ENCODE measurements around the gene SDC3.

SDC3 gene

DNA sequence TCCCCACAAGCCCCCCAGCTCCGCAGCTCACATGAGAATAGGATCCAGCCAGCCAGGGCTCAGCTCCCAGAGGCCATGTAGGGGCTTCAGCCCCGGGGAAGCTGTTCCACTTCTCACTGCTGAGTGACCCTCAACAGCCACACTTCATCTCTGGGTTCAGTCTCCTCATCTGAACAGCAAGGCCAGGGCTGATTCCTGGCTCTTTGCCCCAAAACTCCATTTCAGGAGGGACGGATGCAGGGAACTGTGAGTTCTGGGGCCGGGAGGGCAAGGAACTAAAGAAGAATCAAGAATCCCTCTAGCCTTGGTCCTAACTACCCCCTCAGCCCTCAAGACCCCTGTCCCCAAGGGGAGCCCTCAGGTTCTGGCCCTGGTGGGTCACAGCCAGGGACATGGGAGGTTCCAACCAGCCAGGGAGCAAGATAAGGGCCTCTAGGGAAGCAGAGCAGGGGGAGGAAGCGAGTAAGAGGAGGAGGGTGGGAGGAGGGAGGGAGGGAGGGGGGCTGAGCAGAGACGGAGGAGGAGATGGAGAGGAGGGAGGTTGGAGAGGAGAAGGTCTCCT, 13.1 kb downstream of the SDC3 start:
- in situ Hi-C loops (cut with MboI; ENCODE audit: low pct_unique_long_range_greater_than_20kb, low sequenced_read_pairs), result no loop called here
- DNase-seq, result no peak

DNA sequence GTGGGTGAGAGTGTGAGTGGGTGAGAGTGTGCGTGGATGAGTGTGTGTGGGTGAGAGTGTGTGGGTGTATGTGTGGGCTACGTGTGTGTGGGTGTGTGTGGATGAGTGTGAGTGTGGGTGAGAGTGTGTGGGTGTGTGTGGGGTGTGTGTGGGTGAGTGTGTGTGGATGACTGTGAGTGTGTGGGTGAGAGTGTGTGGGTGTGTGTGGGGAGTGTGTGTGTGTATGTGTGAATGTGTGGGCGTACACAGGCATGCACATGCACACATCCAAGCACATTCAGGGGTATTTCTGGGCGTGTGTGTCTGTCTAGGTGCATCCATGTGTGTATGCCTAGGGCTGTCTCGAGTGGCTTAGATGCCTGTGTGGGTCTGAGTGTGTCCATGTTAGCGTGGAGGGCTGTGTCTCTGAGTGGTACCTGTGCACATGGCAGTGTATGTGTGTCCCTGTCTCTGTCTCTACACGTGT, 14.0 kb downstream of the SDC3 start:
- in situ Hi-C loops (cut with MboI; ENCODE audit: low pct_unique_long_range_greater_than_20kb, low sequenced_read_pairs), result no loop called here
- no peak for DNase-seq

DNA sequence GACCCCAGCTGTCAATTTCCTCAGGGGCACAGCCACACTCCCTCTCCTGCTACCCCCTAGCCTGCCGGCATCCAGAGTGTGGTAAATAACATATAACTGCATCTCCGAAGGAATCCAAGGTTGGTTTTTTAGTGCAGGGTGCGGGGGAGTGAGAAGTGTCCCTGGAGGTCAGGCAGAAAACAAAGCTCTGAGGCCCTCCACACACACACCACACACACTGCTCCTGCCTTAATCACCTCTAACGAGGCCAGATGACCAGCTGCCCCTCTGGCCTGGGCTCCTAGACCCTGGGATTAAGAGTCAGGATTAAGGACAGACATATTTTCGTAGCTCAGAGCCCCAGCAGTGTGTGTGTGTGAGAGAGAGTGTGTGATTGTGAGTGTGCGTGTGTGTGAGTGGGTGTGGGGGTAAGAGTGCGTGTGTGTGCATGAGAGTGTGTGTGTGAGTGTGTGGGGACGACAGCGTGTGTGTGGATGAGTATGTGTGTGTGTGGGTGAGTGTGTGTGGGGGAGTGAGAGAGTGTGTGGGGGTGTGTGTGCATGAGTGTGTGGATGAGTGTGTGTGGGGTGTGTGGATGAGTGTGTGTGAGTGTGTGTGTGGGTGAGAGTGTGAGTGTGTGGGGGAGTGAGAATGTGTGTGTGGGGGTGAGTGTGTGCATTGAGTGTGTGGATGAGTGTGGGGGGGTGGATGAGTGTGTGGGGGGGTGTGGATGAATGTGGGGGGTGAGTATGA, 14.6 kb downstream of the SDC3 start:
- in situ Hi-C loops (cut with MboI; ENCODE audit: low pct_unique_long_range_greater_than_20kb, low sequenced_read_pairs), result no loop called here
- no peak for DNase-seq

DNA sequence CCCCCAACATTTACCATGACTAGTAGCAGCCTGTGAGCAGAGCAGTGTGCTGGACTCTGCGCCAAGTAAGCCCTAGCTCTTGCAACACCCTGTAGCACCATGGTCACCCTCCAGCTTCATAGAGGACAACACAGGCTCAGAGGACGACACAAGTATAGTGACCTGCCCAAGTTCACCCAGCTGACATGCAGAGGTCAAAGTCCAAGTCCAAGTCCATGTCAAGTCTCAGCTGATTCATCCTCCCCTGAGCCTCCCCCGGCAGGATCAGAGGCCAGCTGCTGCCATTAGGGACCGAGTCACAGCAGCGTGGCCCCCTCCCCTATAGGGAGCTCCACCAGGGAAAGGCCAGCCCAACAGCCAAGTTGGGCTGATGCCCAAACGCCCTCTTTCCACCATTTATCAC, 15.9 kb downstream of the SDC3 start:
- DNase-seq, result no peak
- in situ Hi-C loops (cut with MboI; ENCODE audit: low pct_unique_long_range_greater_than_20kb, low sequenced_read_pairs), result no loop called here

DNA sequence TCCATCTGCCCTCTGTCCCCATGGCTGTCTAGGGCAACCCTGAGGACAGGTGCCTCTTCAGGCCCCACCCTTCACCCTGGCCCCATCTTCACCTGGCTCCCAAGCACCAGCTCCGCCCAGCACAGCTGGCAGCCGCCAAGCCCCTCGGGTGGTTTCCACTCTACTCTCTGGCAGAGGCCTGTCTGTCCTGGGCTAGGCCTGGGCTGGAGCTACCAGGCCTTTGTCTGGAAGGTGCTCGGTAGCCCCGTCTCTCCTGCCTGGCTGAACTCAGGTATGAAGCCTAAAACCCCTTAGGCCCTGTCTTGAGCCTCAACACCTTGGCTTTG, 17.4 kb downstream of the SDC3 start:
- in situ Hi-C loops (cut with MboI; ENCODE audit: low pct_unique_long_range_greater_than_20kb, low sequenced_read_pairs), result no loop called here
- DNase-seq, result no peak

DNA sequence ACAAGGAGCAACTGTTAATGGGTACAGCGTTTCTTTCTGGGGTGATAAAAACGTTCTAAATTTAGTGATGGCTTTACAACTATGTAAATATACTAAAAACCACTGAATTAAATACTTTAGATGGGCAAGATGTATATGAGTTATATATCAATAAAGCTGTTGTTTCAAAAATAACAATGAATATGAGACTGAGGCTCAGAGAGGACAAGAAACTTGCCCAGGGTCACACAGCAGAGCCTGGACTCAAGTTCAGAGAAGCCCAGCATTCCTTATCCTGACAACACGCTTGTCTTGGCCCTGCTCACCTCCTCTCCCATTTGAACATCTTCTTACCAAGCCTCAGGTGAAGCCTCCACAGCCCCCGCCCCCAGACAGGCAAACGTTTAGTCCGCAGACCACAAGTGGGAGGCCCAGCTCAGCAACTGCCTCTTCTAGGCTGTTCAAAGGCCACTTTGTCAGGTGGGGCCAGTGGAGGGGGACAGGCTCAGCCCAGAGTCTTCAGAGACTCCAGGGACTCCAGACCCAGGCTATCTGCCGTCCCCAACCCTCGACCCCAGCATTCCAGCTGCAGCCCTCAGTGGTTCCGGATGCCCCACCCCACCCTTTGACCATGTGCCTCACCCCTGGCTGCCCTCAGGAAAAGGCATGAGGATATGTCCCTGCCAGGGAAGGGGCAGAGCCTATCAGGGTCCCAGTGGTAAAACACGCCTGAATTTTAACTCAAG, 17.9 kb downstream of the SDC3 start:
- in situ Hi-C loops (cut with MboI; ENCODE audit: low pct_unique_long_range_greater_than_20kb, low sequenced_read_pairs), result no loop called here

DNA sequence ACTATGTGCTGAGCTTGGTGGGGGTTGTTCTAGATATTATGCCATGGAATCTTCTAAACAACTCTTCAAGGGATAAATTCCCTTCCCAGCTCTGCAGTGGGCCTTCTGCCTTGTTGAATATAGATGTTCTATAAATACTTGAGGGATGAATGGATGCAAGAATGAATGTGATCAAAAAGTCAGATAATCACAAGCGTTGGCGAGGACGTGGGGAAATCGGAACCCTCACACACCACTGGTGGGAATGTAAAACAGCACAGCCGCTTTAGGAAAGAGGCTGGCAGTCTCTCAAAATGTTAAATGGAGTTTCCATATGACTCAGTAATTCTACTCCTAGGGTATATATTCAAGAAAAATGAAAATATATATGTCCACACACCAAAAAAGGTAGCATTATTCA, 19.0 kb downstream of the SDC3 start:
- no peak for DNase-seq
- in situ Hi-C loops (cut with MboI; ENCODE audit: low pct_unique_long_range_greater_than_20kb, low sequenced_read_pairs), result no loop called here

More for the DNA sequence above, 17.9 kb downstream of the SDC3 start:
- DNase-seq, result no peak

DNA sequence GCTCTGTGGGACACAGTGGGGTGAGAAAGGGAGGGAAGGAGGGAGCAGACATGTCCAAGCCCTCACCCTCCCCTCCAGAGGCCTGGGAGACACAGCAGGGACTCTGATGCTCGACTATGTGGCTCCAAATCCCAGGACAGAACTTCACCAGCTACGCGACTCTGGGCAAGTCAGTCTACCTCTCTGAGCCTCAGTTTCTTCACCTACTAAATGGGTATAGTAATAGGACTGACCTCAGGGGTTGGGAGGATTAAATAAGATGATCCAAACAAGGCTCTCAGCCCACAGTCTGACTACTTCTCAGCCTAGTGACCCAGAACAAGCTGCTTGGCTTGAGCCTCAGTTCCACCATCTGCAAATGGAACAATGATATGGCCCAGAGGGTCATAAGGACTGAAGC, 19.6 kb downstream of the SDC3 start:
- in situ Hi-C loops (cut with MboI; ENCODE audit: low pct_unique_long_range_greater_than_20kb, low sequenced_read_pairs), result no loop called here

DNA sequence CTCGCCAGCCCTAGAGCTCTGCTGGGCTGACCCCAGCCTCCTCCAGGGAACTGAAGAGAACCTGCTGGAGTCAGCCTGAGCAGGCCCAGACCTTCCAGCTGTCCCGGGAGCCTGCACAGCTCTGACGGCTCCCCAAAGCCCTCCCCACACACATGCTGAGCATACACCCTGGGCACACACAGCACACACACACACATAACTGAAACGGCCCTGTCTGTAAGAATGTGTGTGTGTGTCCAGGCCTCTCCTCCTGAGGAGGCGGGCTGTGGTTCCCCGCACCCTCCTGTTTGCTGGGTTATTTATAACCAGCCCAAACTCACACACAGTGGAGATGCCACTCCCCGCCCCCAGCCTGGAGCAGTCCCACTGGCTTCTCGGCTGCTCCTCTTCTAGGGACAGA, 20.2 kb downstream of the SDC3 start:
- in situ Hi-C loops (cut with MboI; ENCODE audit: low pct_unique_long_range_greater_than_20kb, low sequenced_read_pairs), result no loop called here
- no peak for DNase-seq

More for the DNA sequence above, 19.6 kb downstream of the SDC3 start:
- DNase-seq, result no peak

DNA sequence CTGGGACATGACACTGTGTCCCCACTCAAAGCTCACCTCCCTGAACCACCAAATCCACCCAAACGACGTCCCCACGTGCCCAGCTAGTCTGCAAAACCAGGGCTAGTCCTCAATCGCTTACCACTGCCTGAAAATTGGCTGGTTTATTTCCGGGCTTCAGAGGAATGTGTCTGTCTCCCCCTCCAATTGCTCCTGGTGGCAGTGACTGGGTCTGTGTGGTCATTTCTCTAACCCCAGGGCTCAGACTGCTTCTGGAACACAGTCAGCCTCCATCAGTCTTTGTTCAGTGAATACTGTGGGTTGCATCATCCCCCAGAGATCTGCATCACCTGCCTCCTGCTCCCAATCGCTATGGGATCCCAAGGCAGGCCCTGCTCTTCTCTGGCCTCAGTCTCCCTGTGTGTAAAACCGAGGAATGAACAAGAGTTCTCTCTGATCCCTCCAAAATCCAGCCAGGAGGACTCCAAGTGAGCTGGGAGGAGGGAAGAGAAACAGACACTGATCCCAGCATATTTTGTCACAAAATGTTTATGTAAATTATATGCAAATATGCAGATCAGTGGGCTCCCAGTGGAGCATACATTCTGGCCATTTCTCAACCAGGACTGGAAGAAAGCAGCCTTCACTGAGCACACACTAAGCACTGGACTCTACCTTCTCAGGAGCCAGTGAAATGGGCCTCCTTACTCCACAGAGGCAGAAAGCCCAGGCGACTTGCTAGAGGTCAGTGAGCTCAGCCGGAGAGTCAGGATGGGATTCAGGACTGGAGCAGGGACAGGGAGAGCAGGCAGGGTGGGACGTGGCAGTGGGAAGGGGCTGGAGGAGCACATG, 20.9 kb downstream of the SDC3 start:
- in situ Hi-C loops (cut with MboI; ENCODE audit: low pct_unique_long_range_greater_than_20kb, low sequenced_read_pairs), result no loop called here
- DNase-seq, result no peak

DNA sequence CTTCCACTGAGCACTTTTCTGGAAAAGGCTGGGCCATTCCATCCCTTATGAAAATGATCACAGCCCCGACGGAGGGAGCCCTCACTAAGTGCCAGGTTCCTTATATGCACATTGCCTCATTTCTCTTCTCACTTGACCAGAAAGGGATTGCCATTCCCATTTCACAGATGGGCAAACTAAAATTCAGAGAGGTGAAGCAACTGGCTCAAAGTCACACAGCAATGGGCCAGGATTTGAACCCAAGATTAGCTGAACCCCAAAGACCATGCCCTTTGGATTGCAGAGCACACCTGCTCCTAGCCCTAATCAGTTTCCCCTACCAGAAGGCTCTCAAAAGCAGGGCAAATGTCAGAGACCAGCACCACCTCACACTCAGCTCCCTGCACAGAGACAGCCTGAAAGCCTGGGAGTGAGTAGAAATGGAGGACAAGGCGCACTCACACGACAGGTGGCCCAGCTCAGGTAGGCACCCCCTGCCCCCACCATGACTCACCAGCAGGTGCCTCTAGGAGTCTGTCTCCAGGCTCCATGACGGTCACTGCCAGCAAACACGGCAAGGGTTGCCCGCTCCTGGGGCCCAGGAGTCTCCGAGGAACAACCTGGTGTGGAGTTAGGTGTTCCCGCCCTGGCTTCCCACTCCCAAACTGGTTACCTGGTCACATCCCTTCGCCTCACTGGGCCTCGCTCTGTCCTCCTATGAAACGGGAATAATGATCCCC, 21.7 kb downstream of the SDC3 start:
- no peak for DNase-seq
- in situ Hi-C loops (cut with MboI; ENCODE audit: low pct_unique_long_range_greater_than_20kb, low sequenced_read_pairs), result no loop called here

DNA sequence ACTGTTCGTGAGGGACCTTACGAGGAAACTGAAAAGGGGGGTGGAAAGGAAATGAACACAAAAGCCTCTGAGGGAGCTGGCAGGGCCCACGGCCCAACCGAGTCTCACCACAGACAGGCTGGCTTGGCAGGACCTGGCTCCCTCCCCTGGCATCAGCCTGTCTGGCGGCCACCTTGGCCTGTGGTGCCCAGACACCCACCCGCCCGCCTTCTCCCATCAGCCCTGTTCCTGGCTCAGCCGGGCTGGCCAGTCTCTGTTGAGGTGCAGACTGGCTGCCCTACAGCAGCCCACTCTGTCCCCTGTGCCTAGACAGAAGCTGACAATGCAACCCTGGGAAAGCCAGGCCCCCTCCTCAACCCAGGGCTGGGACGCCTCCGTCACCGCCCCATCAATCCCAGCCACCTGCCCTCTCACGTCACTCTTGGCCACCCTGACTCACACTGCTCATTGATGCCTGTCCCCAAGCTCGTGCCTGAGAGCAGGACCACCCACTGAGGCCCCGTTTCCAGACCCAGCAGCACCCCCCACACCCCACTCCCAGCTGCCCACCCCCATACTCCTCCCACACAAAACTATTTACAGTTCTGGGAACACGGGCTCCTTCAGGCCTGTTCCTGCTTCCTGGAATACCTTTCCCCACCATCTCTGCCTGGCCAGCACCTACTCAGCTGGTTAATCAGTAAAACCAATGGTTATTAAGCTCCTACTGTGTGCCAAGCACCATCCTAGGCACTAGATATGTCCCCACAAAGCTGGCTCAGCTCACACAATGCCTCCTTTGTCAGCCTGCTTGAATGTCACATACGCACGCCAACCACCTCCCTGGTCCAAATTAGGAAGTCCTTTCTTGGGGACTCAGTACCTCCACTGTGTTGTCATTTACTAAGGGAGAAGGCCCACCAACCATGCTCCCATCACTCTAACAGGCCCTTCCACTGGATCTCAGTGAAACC, 22.7 kb downstream of the SDC3 start:
- DNase-seq, result no peak

DNA sequence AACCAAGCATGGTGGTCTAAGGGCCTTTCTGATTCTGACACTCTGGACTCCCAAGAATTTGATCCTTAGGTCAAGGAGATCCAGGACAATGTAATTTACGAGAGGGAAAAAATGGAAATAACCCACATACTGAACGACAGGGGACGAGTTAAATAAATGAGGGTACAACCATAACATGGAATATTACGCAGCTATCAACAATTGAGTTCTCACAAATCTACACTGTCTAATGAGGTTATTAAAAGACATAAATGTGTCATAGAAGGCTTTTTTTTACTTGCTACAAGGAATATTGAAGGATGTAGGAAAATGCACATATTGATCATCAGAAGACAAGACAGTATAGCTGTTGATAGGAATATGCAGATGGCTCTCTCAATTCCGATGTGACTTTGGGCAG, 23.8 kb downstream of the SDC3 start:
- in situ Hi-C loops (cut with MboI; ENCODE audit: low pct_unique_long_range_greater_than_20kb, low sequenced_read_pairs), result no loop called here
- DNase-seq, result no peak

More for the DNA sequence above, 22.7 kb downstream of the SDC3 start:
- in situ Hi-C loops (cut with MboI; ENCODE audit: low pct_unique_long_range_greater_than_20kb, low sequenced_read_pairs), result no loop called here

DNA sequence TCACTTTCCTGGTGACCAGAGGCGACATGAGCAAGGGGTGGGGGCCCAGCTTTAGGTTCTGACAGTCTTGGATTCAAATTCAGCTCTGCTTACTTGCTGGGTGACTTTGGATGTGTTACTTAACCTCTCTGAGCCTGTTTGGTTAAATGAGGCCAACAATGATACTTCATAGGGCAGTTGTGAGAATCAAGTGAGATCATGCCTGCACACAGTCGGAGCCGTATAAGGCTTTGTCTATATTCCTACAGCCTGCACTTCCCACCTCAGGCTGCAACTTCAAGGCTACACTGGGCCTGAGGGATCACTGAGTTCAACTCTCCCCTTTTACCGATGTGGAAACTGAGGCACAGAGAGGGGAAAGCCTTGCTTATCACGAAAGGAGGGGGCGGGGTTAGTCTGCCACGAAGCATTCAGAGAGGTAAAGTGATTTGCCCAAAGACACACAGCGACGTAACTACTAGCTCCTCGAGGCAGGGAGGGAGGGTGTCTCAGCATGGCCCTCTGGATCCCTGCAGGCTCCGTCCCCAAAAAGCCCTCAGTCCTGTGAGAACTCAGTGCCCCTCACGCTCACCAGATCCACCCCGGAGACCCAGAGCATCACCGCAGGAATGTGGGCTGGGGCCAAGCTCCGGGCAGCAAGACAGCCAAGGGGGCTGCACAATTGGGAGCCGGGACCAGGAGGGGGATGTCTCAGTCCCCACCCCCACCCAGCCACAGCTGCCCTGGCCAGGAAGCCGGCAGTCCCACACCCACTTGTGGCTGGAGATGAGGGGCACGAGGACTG, 25.0 kb downstream of the SDC3 start:
- no peak for DNase-seq
- in situ Hi-C loops (cut with MboI; ENCODE audit: low pct_unique_long_range_greater_than_20kb, low sequenced_read_pairs), result no loop called here

DNA sequence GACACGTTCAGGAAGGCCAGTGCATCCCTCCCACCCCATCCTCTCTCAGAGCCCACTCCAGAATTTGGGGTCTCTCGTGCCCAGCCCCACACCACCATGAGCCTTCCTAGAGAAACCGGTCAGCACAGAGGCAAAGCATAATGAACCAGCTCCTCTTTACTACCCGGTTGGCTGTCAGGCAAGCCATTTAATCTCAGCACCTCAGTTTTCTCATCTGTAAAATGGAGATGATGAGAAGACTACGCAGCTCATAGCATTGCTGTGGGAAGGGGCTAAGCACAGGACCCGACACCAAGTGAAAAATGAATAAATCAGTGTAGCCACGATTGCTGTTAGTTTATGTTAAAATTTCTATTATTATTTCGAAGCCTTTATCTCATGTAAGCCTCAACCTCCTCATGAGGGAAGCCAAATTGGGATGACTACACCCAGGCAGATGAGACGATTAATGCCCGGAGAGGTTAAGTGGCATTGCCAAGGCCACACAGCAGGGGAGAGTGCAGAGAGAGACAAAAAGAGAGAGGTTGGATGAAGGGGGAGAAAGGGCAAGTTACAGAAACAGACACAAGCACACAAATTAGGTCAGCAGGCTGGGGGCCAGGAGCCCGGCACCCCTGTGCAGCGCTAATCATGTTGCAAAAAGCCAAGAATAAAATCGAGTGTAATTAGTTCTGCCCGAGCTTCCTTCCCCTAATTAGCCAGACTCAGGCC, 25.7 kb downstream of the SDC3 start:
- no peak for DNase-seq
- in situ Hi-C loops (cut with MboI; ENCODE audit: low pct_unique_long_range_greater_than_20kb, low sequenced_read_pairs), result no loop called here

DNA sequence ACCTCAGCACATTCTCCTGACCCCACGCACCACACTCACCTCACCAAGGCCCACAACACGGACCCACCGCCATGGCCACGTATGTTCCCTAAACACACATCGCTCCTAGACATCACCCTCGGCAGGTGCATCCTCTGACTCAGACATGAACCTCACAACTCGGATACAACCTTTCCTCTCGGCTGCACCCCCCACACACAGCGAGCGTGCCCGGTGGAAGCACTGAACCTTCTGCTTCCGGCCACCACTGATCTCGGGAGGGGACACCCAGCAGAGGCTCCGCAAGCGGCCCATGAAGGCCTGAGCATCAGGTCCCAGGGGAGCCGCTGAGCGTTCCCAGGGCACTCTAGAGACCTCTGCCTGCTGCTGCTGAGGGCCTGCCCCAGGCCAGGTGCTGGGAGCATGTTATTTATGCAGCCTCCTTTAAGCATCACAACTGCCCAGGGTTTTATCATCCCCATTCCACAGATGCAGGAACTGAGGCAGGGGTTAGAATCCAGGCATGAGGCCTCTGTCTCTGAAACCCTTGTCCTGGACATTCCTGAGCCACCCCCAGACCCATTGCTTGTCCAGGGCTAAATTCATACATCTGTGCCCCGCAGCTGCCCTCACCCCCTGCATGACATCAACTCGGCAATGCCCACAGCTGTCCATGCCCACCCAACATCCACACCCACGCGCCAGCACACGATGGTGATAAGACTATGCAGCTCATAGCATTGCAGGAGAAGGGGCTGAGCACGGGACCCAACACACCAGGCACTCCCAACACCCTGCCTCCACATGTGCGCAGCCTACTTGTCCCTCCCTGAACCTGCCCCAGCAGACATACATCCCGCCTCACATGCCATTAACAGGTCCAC, 27.0 kb downstream of the SDC3 start:
- in situ Hi-C loops (cut with MboI; ENCODE audit: low pct_unique_long_range_greater_than_20kb, low sequenced_read_pairs), result no loop called here
- DNase-seq, result no peak
